ENCODE results near the gene ADGRV1. TPM values are rescaled to one million over a fixed set of nuclear protein-coding genes. Genes with fewer than 3 reads are reported as not detected.

Gene ADGRV1
- total RNA-seq, 1 experiment from 2014 or later = 64.8 TPM

GRCh38 chr5:91069364-91069763 lies 510.8 kb downstream of the ADGRV1 start:
- no peak overlapping the region for H3K14ac ChIP-seq (ENCODE audit: insufficient read depth, low read length)
- H3K36me3 Mint-ChIP-seq (ENCODE audit: insufficient read depth in 1 of 3, low read depth in 3 of 3) = peaks cover 3 to 16% (median 11%) of the 10 kb centered on the region in 3 experiments; a peak in 6 of 7 replicates

More at GRCh38 chr5:91069364-91069763, 510.8 kb downstream of the ADGRV1 start:
- Histone ChIP-seq H2BK5ac (ENCODE audit: insufficient read length, low read length) (no peak overlapping the region), H3K18ac (ENCODE audit: insufficient read length, low read depth, low read length) (no peak overlapping the region), H3K9ac (ENCODE audit: extremely low read depth, insufficient read length, low read length) (no peak overlapping the region), H3T11ph (ENCODE audit: low read length) (no peak overlapping the region), H4K91ac (ENCODE audit: insufficient read length, low read depth, low read length) (no peak overlapping the region), H3K23me2 (ENCODE audit: insufficient read length, low read depth, low read length, poor library complexity, severe bottlenecking) (no peaks in the 10 kb centered on the region), H2AK5ac (ENCODE audit: insufficient read length, low read length) (no peak overlapping the region), H3K56ac (ENCODE audit: insufficient read length, low read depth, low read length) (no peak overlapping the region), H3K23ac (ENCODE audit: insufficient read length, low read depth, low read length) (no peak overlapping the region), H2BK12ac (ENCODE audit: insufficient read length, low read depth, low read length) (no peak overlapping the region), H2BK20ac (ENCODE audit: low read depth, low read length, poor library complexity, severe bottlenecking) (no peak overlapping the region), H3K9me3 (ENCODE audit: control insufficient read depth, low read depth, low read length) (no peaks in the 10 kb centered on the region), H3K4me2 (ENCODE audit: insufficient read depth, insufficient read length, low read length) (no peak overlapping the region), H3K27ac (ENCODE audit: insufficient read length, low read depth, low read length) (no peak overlapping the region), H2BK120ac (ENCODE audit: low read depth, low read length, poor library complexity, severe bottlenecking) (no peak overlapping the region), H2AFZ (ENCODE audit: low read length) (no peak overlapping the region), H4K20me1 (ENCODE audit: control insufficient read depth, insufficient read depth, insufficient read length) (no peaks in the 10 kb centered on the region), H3K4ac (ENCODE audit: low read depth, low read length) (no peak overlapping the region), H4K8ac (replicated peaks; ENCODE audit: insufficient read length, low read depth, low read length) (no peak overlapping the region), H3K27me3 (ENCODE audit: insufficient read depth, low read length) (no peaks in the 10 kb centered on the region), H3K79me1 (ENCODE audit: insufficient read depth, low read depth, low read length, poor library complexity, severe bottlenecking) (no peaks in the 10 kb centered on the region), H3K79me2 (ENCODE audit: insufficient read depth, low read length) (0 out of 2 replicates have a peak, but pooled peaks cover 1% of the 10 kb centered on the region), H2BK15ac (ENCODE audit: low read depth, low read length) (no peak overlapping the region), H4K5ac (ENCODE audit: insufficient read length, low read depth, low read length) (no peak overlapping the region), H3K4me1 (ENCODE audit: insufficient read depth, low read length) (no peaks in the 10 kb centered on the region)
- no peak for TF ChIP-seq CTCF (conservative IDR thresholded peaks at IDR 0.05)
- no peaks in the 10 kb centered on the region for H3K9me3 Mint-ChIP-seq
- H3K4me3 Mint-ChIP-seq = no peak overlapping the region
- no peak overlapping the region for H3K27ac Mint-ChIP-seq
- DNase-seq = no peak
- H3K4me1 Mint-ChIP-seq = no peaks in the 10 kb centered on the region
- WGBS (ENCODE audit: extremely low coverage, insufficient read length, low lambda C conversion rate) = no CpG with 5 or more reads among the region's 2 CpGs
- no peaks in the 10 kb centered on the region for H3K27me3 Mint-ChIP-seq (ENCODE audit: low read depth)

All from H9 (cell line).